8988T (cell line): ENCODE measurements around the gene MRTFB.

Experiments
- DNase-seq: peaks from one replicate; pipeline ENCODE4 v3.0.0; 2011

The MRTFB gene

GRCh38 chr16:14296663-14297062 is 225.5 kb downstream of the MRTFB start:
- no peak for DNase-seq

- DNase-seq: no peak
Observed at GRCh38 chr16:14298374-14299122, 227.4 kb downstream of the MRTFB start.

- peak; percentile 55 for DNase-seq
Observed at GRCh38 chr16:14300705-14301168, 229.6 kb downstream of the MRTFB start.

- no peak for DNase-seq
Observed at GRCh38 chr16:14301169-14302030, 230.3 kb downstream of the MRTFB start.

GRCh38 chr16:14302031-14302398 is 230.9 kb downstream of the MRTFB start:
- peak; percentile 57 for DNase-seq

GRCh38 chr16:14302399-14303181 is 231.5 kb downstream of the MRTFB start:
- peak; percentile 40 for DNase-seq

GRCh38 chr16:14303182-14303618 is 232.1 kb downstream of the MRTFB start:
- DNase-seq: no peak

- no peak for DNase-seq
Observed at GRCh38 chr16:14303639-14304394, 232.7 kb downstream of the MRTFB start.

- DNase-seq: no peak
Observed at GRCh38 chr16:14304891-14305460, 233.9 kb downstream of the MRTFB start.

- no peak for DNase-seq
Observed at GRCh38 chr16:14306485-14307058, 235.5 kb downstream of the MRTFB start.

- no peak for DNase-seq
Observed at GRCh38 chr16:14307059-14307526, 236.0 kb downstream of the MRTFB start.

- no peak for DNase-seq
Observed at GRCh38 chr16:14307527-14308367, 236.6 kb downstream of the MRTFB start.

GRCh38 chr16:14308368-14308723 is 237.2 kb downstream of the MRTFB start:
- no peak for DNase-seq

GRCh38 chr16:14309001-14309886 is 238.1 kb downstream of the MRTFB start:
- no peak for DNase-seq

GRCh38 chr16:14309906-14310305 is 238.8 kb downstream of the MRTFB start:
- DNase-seq: peak; percentile 37

GRCh38 chr16:14310519-14310991 is 239.4 kb downstream of the MRTFB start:
- DNase-seq: no peak

- DNase-seq: no peak
Observed at GRCh38 chr16:14314116-14314515, 243.0 kb downstream of the MRTFB start.

GRCh38 chr16:14315683-14316320 is 244.7 kb downstream of the MRTFB start:
- no peak for DNase-seq
